Panc1 (cell line): ENCODE measurements around the gene GCK.

Source experiments
- CTCF ChIP-seq: fragments of 450-650 bp; IDR thresholded peaks from 2 replicates; pipeline ENCODE4 v1.5.1; 2017; ENCODE audit warnings: mild to moderate bottlenecking
- POLR2AphosphoS5 ChIP-seq: IDR thresholded peaks from 2 replicates; pipeline ENCODE4 v1.6.1; 2012; ENCODE audit warnings: mild to moderate bottlenecking, low read depth, low read length, moderate library complexity
- REST ChIP-seq, 2 experiments: IDR thresholded peaks; 2 replicates each; pipeline ENCODE4 v1.6.1; 2011 to 2012; ENCODE audit warnings: low read depth in 2 of 2, control low read depth in 1 of 2, low read length in 1 of 2, mild to moderate bottlenecking in 1 of 2, moderate library complexity in 1 of 2; ENCODE audit not compliant: insufficient read depth in 1 of 2
- SIN3A ChIP-seq: IDR thresholded peaks from 2 replicates; pipeline ENCODE4 v1.6.1; 2012; ENCODE audit warnings: low read depth, mild to moderate bottlenecking, low read length, moderate library complexity, borderline replicate concordance; ENCODE audit not compliant: insufficient read depth

GRCh38 chr7:44210107-44210506 is 20.9 kb upstream of the GCK start:
- TF ChIP-seq CTCF = no peak
- TF ChIP-seq POLR2AphosphoS5 = no peak
- TF ChIP-seq REST (IDR thresholded peaks at IDR 0.05; ENCODE audit: insufficient read depth in 1 of 2, low read depth in 2 of 2, low read length in 1 of 2) = no peak
- TF ChIP-seq SIN3A = no peak
